Stimulated activated naive CD8-positive, alpha-beta T cell treated with anti-CD3 and anti-CD28 coated beads, Interleukin-15, amount 100 ng/mL, for 72 hours (primary cell): Measurements from ENCODE around the gene LIN37.

Experiments used
- ATAC-seq: fragments of 150-1000 bp; cut with Tn5 transposase; 2 replicates; pipeline ENCODE4 v1.10.0; 2021; ENCODE audit warnings: mild to moderate bottlenecking, moderate library complexity
- DNase-seq, 2 donors: peaks; one replicate each; pipeline ENCODE4 v3.0.0; 2021 to 2022
- H3K27ac Mint-ChIP-seq, 2 donors: one replicate each; pipeline ENCODE4 v1.8.0; 2022; ENCODE audit warnings: mild to moderate bottlenecking in 2 of 2, mixed read lengths in 2 of 2, moderate library complexity in 2 of 2
- H3K27me3 Mint-ChIP-seq: one replicate; pipeline ENCODE4 v1.8.0; 2022; ENCODE audit warnings: mixed read lengths
- H3K4me1 Mint-ChIP-seq: one replicate; pipeline ENCODE4 v1.8.0; 2022; ENCODE audit warnings: mild to moderate bottlenecking, mixed read lengths
- H3K4me3 Mint-ChIP-seq, 2 donors: one replicate each; pipeline ENCODE4 v1.8.0; 2022; ENCODE audit warnings: mild to moderate bottlenecking in 2 of 2, mixed read lengths in 2 of 2, moderate library complexity in 1 of 2
- H3K9me3 Mint-ChIP-seq, 2 donors: one replicate each; pipeline ENCODE4 v1.8.0; 2022; ENCODE audit warnings: mixed read lengths in 2 of 2

LIN37 gene

GRCh38 chr19:35739275-35740107 is 8.9 kb upstream of the LIN37 start:
- Mint-ChIP-seq H3K9me3 (no peaks in the 10 kb centered on the region), H3K4me1 (peaks cover 68% of the 10 kb centered on the region), H3K27ac (peak overlapping the region in 1 of 2 donors; percentile 95), H3K27me3 (no peaks in the 10 kb centered on the region), H3K4me3 (peak overlapping the region; percentile 48 to 62)
- ATAC-seq (no peak), DNase-seq (no peak)

DNA sequence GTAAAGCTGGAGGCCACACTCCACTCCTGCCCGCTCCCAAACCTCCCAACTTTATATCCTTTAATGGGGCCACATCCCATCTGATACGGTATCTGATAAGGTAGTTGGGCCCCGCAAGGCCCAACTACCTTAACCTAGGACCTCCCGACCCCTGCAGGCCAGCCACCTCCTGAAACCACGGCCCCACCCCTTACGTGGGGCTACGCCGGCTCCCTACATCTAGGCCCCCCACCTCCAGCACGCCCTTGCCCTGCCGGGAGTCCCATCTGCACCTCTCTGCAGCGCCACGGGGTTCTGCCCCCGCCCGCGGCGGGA is 8.3 kb upstream of the LIN37 start:
- peak; percentile 38 for ATAC-seq
- peaks cover 64% of the 10 kb centered on the region for H3K4me1 Mint-ChIP-seq
- no peaks in the 10 kb centered on the region for H3K9me3 Mint-ChIP-seq
- no peak for DNase-seq
- H3K27ac Mint-ChIP-seq = peak overlapping the region in 1 of 2 donors; percentile 97
- H3K27me3 Mint-ChIP-seq = no peaks in the 10 kb centered on the region
- peak overlapping the region; percentile 95 to 100 for H3K4me3 Mint-ChIP-seq

DNA sequence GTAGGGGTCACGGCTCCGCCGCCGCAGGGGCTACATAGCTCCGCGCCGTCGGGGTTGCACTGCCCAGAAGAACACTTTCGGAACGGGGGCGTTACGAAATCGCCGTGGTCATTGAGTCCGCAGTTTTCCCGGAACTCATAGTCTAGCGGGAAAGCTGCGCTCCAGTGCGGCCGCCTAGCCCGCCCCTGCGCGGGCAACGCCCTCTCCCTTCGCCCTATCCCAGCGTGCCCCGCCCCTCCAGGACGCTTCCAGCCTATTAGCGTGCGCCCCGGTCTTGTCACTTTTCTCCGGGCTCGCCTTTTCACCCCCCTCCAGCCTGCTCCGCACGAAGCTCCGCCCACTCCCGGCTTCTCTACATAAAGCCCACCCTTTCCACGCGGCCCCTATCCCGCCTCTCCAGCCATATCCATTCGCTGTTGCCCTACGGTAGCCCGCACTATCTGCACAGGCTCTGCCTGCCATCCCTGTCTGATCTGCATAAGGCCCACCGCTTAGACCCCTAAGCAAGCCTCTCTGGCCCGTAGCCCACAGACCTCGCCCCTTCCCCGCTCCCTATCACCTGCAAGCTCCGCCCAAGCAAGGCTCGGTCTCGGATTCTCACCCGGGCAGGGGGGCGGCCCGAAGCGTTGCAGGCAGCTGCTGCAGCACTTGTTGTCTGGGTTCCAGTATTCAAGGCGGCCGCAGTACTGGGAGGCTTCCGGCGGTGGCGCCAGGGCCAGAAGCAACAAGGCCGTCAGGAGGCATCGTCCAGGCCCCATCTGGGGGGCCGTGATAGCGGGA is 7.8 kb upstream of the LIN37 start:
- H3K9me3 Mint-ChIP-seq = no peaks in the 10 kb centered on the region
- H3K27ac Mint-ChIP-seq = peak overlapping the region; percentile 94 to 97
- DNase-seq (peak; percentile 97 to 98), ATAC-seq (peak; percentile 79)
- no peaks in the 10 kb centered on the region for H3K27me3 Mint-ChIP-seq
- H3K4me1 Mint-ChIP-seq = peaks cover 62% of the 10 kb centered on the region
- peak overlapping the region; percentile 95 to 100 for H3K4me3 Mint-ChIP-seq

DNA sequence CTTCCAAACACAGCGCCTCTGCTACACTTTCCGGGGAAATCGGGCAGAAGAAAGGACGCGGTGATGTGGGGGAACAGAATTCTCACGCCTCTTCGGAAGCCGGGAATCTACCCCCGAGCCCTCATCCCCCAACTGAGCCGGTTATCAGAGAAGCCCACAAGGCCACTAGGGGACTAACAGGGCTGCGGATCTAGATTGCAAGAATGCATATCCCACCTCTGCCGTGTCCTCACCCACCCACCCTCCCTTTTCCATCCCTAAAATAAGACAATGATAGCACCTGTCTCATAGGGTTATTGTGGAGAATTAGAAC is 7.2 kb upstream of the LIN37 start:
- H3K4me3 Mint-ChIP-seq = peak overlapping the region; percentile 97 to 100
- H3K27ac Mint-ChIP-seq = peak overlapping the region; percentile 94 to 97
- H3K27me3 Mint-ChIP-seq = no peaks in the 10 kb centered on the region
- DNase-seq (no peak), ATAC-seq (peak; percentile 2)
- peaks cover 65% of the 10 kb centered on the region for H3K4me1 Mint-ChIP-seq
- H3K9me3 Mint-ChIP-seq = no peaks in the 10 kb centered on the region

GRCh38 chr19:35742121-35742724 is 6.2 kb upstream of the LIN37 start, which contains the start of gene IGFLR1:
Gene IGFLR1, minus strand, starts transcription at chr19:35742452. Its CDS starts 1,272 bp downstream, at chr19:35741180.
- H3K27ac Mint-ChIP-seq = peak within 1 kb of the TSS; percentile 99
- peak within 1 kb of the TSS; percentile 97 to 100 for H3K4me3 Mint-ChIP-seq
- H3K27me3 Mint-ChIP-seq = no peaks in the 10 kb centered on the region
- peaks cover 63% of the 10 kb centered on the region for H3K4me1 Mint-ChIP-seq
- ATAC-seq (peak; percentile 1), DNase-seq (peak; percentile 82 to 85)
- H3K9me3 Mint-ChIP-seq = no peaks in the 10 kb centered on the region

GRCh38 chr19:35743640-35744429 is 4.5 kb upstream of the LIN37 start:
- Mint-ChIP-seq H3K4me3 (peak overlapping the region; percentile 97 to 100), H3K9me3 (no peaks in the 10 kb centered on the region), H3K4me1 (peaks cover 65% of the 10 kb centered on the region), H3K27ac (peak overlapping the region; percentile 99 to 100), H3K27me3 (no peaks in the 10 kb centered on the region)
- no peak for ATAC-seq
- no peak for DNase-seq

- peaks cover 65% of the 10 kb centered on the region for H3K4me1 Mint-ChIP-seq
- peak overlapping the region; percentile 97 to 100 for H3K4me3 Mint-ChIP-seq
- DNase-seq (peak; percentile 91), ATAC-seq (peak; percentile 62)
- H3K27ac Mint-ChIP-seq = peak overlapping the region; percentile 99 to 100
- no peaks in the 10 kb centered on the region for H3K9me3 Mint-ChIP-seq
- H3K27me3 Mint-ChIP-seq = no peaks in the 10 kb centered on the region
These were observed 3.7 kb upstream of the LIN37 start for GRCh38 chr19:35744430-35745327.

DNA sequence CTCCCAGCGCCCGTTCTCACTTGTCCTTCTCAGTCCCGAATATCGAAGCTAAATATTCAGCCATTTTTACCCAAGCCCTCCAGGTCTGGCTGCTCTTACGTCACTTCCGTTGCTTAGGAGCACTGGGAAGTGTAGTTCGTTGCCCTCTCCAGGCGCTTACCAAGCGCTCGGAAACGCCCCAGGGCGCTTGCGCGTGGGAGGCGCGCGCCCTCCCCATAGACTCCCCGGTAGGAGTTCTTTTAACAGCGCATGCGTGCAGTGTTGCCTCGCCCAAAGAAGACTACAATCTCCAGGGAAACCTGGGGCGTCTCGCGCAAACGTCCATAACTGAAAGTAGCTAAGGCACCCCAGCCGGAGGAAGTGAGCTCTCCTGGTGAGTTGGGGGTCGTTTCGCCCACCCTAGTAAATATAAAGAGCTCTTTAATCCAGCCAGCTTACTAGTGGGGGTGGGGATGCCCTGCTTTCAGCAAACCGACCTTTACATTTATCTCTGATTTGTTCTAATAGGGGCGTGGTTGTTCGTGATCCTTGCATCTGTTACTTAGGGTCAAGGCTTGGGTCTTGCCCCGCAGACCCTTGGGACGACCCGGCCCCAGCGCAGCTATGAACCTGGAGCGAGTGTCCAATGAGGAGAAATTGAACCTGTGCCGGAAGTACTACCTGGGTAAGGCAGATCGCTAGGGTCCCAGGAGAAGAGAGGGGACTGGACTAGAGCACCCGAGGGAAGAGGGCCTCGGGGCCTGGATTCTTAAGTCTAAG is 2.9 kb upstream of the LIN37 start, which contains the start of the genes PSENEN and U2AF1L4:
Gene PSENEN (plus strand): TSS at position 324 of the 759 bp plus-strand sequence. CDS start 280 bp downstream, at position 604.
Gene U2AF1L4 (minus strand): TSS at position 91 of the 759 bp plus-strand sequence. CDS start 27 bp downstream, at position 64.
- no peaks in the 10 kb centered on the region for H3K27me3 Mint-ChIP-seq
- DNase-seq (peak; percentile 95 to 98), ATAC-seq (peak; percentile 64)
- peak within 1 kb of the TSS; percentile 99 to 100 for H3K27ac Mint-ChIP-seq
- peaks cover 70% of the 10 kb centered on the region for H3K4me1 Mint-ChIP-seq
- no peaks in the 10 kb centered on the region for H3K9me3 Mint-ChIP-seq
- peak within 1 kb of the TSS; percentile 97 to 100 for H3K4me3 Mint-ChIP-seq

DNA sequence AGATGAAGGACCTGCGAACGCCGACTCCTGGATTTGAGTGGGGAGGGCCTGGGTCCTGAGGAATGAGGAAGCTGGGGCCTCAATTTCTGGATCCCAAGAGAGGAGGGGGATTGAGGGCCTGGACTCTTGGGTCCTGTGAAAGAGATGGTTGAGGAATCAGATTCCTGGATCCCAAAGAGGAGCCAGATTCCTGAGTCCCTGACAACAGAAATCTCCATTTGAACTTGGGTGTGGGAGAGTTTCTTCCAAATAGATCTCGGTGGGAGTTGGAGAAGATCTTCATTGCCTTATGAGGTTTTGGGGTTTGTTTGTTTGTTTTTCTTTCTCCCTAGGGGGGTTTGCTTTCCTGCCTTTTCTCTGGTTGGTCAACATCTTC is 2.3 kb upstream of the LIN37 start:
- ATAC-seq (no peak), DNase-seq (no peak)
- Mint-ChIP-seq H3K9me3 (no peaks in the 10 kb centered on the region), H3K27me3 (no peaks in the 10 kb centered on the region), H3K27ac (peak overlapping the region; percentile 99 to 100), H3K4me3 (peak overlapping the region; percentile 97 to 100), H3K4me1 (peaks cover 70% of the 10 kb centered on the region)

DNA sequence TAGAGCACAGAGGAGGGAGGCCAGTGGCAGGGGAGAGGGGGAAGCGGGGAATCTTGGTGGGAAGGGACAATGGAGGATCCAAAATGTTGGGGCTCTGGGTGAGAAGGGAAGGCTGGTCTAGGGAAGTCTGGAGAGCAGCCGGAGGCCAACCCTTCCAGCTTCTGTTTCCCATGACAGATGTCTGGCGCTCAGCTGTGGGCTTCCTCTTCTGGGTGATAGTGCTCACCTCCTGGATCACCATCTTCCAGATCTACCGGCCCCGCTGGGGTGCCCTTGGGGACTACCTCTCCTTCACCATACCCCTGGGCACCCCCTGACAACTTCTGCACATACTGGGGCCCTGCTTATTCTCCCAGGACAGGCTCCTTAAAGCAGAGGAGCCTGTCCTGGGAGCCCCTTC is 1.8 kb upstream of the LIN37 start:
- no peak for ATAC-seq
- DNase-seq = no peak
- Mint-ChIP-seq H3K27ac (peak overlapping the region; percentile 88 to 99), H3K27me3 (no peaks in the 10 kb centered on the region), H3K4me1 (peaks cover 70% of the 10 kb centered on the region), H3K4me3 (peak overlapping the region; percentile 97 to 100), H3K9me3 (no peaks in the 10 kb centered on the region)

DNA sequence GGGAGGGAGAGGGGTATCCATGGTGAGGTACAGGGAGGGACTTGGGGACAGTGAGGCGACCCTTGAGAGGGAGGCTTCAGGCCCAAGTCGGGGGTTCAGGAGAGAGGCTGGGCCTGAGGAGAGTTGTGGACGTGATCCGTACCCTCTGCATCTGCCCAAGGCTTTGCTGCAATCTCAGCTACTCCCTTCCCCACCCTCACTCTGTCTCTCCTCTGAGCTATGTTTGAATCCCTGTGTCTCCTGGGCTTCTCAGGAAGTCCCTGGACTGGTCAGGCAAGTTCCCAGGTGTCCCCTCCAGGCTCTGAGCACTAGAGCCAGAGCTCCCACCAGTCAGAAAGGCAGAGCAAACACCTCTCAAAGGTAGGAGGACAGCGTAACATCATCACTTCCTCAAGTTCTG is 1.8 kb downstream of the LIN37 start:
- peaks cover 53% of the 10 kb centered on the region for H3K4me1 Mint-ChIP-seq
- peak overlapping the region; percentile 39 to 86 for H3K4me3 Mint-ChIP-seq
- no peaks in the 10 kb centered on the region for H3K9me3 Mint-ChIP-seq
- H3K27ac Mint-ChIP-seq = no peak overlapping the region
- no peaks in the 10 kb centered on the region for H3K27me3 Mint-ChIP-seq
- DNase-seq (no peak), ATAC-seq (no peak)

DNA sequence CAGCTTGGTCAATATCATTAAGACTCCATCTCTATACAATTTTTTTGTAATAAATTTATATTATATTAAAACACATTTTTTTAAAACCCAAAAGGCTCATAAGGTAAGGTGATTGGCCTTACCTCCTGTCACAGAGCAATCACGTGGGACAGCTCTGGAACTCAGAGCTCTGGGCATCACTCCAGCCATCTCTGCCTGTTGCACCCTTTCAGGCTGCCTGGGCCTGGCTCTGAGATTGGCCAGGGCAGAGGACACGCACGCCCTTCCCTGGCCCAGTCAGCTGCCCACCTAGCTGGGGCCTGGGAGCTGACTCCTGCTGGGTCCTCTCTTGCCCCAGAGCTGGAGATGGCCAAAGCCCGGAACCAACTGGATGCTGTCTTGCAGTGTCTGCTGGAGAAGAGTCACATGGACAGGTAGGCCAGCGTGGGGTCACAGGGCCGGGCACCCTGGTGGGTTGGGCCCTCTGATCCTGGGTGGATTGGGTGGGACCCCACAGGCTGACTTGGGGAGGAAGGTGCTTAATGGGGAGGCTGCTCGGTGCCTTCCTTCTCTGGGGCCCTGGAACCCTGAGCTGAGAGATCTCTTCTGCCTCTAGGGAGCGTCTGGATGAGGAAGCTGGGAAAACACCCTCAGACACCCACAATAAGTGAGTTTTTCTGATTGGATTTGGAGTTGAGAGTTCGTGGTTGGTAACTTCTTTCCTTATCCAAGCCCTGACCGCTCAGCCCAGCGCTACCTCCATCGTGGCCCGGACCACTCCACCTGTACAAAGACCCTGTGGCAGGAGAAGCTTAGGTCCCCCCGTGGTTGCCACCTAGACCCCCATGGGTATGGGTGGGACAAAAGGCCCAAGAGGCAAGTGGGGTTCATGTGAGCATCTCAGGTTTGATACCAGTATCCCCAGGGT is 3.7 kb downstream of the LIN37 start:
- no peaks in the 10 kb centered on the region for H3K9me3 Mint-ChIP-seq
- peak overlapping the region in 1 of 2 donors; percentile 73 for H3K27ac Mint-ChIP-seq
- ATAC-seq = no peak

More for the DNA sequence above, 3.7 kb downstream of the LIN37 start:
- H3K4me3 Mint-ChIP-seq = no peak overlapping the region
- DNase-seq = no peak
- H3K4me1 Mint-ChIP-seq = peaks cover 53% of the 10 kb centered on the region
- H3K27me3 Mint-ChIP-seq = peaks cover 13% of the 10 kb centered on the region
